D721Med (cell line): ENCODE data around the gene PSMG4.

Experiments
- DNase-seq: peaks from one replicate; pipeline ENCODE4 v3.0.0; 2011; ENCODE audit warnings: low spot score; ENCODE audit not compliant: insufficient read length
- FAIRE-seq: peaks from 2 replicates; lab custom pipeline; 2011; peaks lifted over from hg19 to GRCh38; lab: Jason Lieb, UNC
- CTCF ChIP-seq: IDR thresholded peaks from 2 replicates; pipeline ENCODE4 v1.5.1; 2012; ENCODE audit warnings: mild to moderate bottlenecking, control low read depth; ENCODE audit not compliant: insufficient read depth; ENCODE audit errors: missing control alignments

Gene PSMG4

GRCh38 chr6:3303795-3304411 is 45.2 kb downstream of the PSMG4 start:
- no peak for TF ChIP-seq CTCF

GRCh38 chr6:3304500-3305215 is 45.9 kb downstream of the PSMG4 start:
- TF ChIP-seq CTCF, result no peak
- FAIRE-seq (no peak), DNase-seq (no peak)

More at GRCh38 chr6:3303795-3304411, 45.2 kb downstream of the PSMG4 start:
- no peak for FAIRE-seq
- DNase-seq, result no peak

- no peak for FAIRE-seq
- DNase-seq, result no peak
- no peak for TF ChIP-seq CTCF
Observed at GRCh38 chr6:3305216-3305565, 46.4 kb downstream of the PSMG4 start.

GRCh38 chr6:3305831-3306230 is 47.1 kb downstream of the PSMG4 start:
- FAIRE-seq (no peak), DNase-seq (no peak)
- no peak for TF ChIP-seq CTCF

GRCh38 chr6:3306848-3307247 is 48.1 kb downstream of the PSMG4 start:
- no peak for DNase-seq
- FAIRE-seq, result no peak

GRCh38 chr6:3307436-3307835 is 48.7 kb downstream of the PSMG4 start:
- no peak for FAIRE-seq
- DNase-seq, result no peak

More at GRCh38 chr6:3306848-3307247, 48.1 kb downstream of the PSMG4 start:
- no peak for TF ChIP-seq CTCF

More at GRCh38 chr6:3307436-3307835, 48.7 kb downstream of the PSMG4 start:
- no peak for TF ChIP-seq CTCF
